HuH-7 (cell line): ENCODE measurements around the gene MXD3.
"Not testable (repeated sequence)": the region's sequence is repeated elsewhere in the genome, so short reads cannot be mapped to it uniquely, and the experiment has no call there.

Experiments used
- DNase-seq: peaks from one replicate; pipeline ENCODE4 v3.0.0; 2011; ENCODE audit warnings: low spot score

Gene MXD3, protein sequence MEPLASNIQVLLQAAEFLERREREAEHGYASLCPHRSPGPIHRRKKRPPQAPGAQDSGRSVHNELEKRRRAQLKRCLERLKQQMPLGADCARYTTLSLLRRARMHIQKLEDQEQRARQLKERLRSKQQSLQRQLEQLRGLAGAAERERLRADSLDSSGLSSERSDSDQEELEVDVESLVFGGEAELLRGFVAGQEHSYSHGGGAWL

DNA sequence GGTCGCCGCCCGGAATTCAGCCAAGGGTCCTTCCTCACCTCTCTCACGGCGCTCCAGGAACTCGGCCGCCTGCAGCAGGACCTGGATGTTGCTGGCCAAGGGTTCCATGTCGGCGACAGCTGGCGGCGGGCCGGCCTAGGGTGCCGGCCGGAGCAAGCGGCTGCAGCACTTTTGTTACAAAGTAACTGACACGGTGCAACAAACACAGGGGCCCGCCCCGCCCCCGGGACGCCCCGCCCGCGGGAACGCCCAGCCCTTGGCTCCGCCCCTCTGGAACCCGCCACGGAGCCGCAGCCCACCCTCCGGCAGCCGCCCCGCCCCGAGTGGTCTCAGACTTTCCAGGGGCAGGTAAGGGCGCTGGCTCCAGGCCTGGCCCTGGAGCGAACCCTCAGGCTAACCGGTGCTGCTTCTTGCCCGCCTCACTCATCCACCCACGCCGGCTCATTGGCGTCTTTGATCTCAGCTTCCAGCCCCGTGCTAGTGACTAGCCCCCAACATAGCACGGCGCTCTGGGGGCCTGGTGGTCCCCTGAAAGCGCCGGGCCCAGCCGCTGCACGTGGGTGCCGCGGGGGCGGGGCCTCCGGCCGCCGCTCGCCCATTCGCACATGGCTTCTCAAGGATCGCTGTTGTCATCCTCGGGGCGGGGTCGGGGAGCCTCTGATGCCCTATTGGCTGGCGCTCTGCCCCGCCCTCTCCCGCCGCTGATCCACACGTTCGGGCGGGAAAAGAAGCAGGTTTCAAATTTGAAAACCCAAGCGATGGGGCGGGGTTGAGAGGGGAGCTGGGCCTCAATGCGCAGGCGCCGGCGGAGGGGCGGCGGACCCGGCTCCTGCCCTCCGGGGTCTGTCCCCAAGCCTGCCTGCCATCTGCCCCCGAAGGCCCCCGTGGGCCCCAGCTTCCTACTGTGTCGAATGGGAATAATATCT lies at the start of gene MXD3:
TSS of gene MXD3 (minus strand) at position 176 of the 926 bp plus-strand sequence. CDS start at position 108, 68 bp downstream.
- peak; percentile 97 for DNase-seq

DNA sequence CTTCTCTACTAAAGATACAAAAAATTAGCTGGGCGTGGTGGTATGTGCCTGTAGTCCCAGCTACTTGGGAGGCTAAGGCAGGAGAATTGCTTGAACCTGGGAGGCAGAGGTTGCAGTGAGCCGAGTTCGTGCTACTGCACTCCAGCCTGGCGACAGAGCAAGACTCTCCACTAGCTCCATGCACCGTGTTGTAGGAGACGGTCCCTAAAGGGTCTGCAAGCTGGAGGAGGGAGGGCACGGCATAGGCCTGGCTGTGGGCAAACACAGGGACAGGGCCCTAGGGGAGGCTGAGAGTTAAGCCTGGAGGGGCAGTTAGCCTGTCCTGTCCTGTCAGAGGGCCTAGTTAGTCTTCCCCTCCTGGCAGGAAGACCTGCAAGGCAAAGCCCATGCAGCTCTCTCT lies 49.0 kb upstream of the MXD3 start:
- not testable (repeated sequence) for DNase-seq

DNA sequence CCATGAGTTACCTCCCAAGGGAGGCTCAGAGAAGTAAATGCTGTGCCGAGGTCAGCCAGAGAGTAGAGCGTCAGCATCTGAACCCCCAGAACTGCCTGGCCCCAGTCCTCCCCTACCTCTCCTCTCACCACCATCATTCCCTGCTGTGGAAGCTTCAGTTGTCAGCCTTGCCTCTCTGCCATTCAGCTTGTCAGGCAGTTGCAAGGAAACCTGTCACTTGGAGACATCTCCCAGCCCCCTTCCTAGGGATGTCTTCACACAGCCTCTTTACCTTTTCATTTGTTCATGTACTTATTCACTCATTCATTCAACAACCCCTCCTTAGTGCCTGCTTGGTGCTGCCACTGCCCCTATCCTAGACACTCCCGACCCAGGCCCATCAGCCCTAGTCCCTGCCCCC lies 48.2 kb upstream of the MXD3 start:
- DNase-seq = no peak

DNA sequence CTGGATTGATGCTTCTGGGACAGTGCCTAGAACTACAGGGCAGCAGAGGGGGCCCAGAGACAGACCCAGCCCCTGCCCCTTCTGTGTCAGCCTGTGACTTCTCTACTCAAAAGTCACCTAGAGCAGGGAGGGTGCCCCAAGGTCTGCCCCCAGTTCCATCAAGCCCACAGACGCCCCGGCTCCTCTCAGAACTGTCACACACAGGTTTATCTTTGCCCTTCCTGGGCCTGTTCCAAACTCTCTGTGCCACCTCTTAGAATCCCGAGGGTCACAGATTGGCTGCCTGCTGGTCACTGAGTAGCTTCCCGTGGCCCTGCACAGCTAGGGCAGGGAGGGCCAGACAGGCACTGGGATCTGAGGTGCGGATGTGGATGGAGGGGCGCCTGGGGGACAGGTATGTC lies 47.8 kb upstream of the MXD3 start:
- no peak for DNase-seq

DNA sequence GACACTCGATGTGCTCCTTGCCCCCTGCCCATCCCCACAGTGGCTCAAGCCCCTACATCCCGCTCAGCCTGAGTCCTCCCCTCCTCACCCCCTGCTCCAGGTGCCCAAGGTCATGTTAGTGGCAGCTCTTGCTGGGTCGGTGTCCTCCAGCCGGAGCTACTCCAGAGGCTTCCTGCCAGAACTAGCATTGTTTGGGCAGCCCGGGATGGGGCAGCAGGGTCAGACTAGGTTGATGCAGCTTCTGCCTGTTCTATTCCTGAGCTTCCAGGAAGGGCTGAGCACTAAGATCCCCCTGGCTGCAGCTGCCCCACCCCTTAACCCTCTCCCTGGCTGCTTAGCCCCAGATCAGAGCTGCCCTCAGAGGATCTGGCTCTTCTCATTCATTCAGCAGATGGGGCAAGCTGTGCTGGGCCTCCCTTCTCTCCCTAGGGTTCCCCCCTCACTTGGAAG lies 46.7 kb upstream of the MXD3 start:
- no peak for DNase-seq

DNA sequence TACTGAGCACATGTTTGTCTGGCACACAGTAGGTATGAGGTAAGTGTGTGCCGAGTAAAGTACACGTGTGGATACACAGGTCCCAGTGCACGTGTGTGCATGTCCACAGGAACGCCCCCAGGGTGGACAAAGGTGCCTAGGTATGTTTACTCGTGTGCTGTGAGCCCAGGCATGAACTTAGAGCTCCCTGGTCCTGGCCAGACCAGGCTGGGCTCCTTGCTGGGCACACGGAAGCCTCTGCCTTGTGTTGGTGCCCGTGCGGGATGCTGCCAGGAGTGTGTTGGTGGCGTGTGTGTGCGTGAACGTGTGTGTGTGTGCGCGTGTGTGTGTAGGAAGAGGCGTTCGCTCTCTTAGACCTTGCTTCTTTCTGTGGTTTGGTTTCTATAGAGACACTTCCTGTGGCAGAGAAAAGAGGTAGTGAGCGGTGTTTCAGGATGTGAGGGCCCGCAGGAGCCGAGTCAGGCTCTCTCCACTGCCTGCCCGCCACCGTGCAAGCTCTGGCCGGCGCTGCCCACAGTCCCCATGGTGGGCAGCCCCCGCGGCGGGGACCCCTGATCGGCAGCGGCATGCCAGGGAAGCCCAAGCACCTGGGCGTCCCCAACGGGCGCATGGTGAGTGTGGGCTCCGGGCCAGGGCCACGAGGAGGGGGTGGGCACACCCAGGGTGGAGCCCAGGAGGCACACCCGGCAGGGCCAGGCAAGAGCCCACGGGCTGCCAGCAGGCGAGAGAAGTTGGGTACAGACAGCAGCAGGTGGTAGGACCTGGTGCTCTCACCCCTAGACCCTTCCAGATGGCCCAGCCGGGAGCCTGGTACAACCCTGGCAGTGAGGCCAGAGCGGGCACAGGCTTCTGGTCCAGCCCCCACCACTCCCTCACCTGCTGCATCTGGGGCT lies 46.0 kb upstream of the MXD3 start, which contains the start of gene RGS14:
TSS of gene RGS14 (plus strand) at position 466 of the 893 bp plus-strand sequence. CDS start at position 567, 101 bp downstream.
- no peak for DNase-seq

DNA sequence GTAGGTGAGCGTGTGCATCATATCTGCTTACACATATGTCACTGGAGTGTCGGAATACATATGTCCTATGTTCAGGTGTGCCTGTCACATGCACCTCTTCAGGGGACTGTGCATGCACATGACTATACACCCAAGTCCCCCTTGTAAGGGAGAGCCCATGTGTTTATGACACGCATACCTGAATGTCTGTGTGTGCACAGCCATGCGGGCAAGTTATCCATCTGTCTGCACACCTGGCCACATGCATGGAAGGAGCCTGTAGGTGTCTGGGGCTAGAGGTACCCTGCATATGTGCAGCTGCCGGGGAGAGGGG lies 45.4 kb upstream of the MXD3 start:
- DNase-seq = no peak

DNA sequence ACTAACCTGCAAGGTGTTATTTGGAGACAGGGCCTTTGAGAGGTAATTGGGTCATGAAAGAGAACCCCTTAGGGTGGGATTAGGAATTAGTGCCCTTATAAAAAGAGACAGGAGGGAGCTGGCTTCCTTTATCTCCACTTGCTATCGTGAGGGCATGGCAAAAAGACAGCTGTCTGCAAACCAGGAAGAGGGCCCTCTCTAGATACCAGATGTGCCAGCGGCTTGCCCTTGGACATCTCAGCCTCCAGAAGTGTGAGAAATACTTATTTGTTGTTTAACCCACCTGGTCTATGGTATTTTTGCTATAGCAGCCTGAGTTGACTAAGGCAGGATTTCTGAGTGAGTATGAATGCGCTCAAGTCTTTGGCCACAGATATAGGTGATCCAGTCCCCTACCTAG lies 45.0 kb upstream of the MXD3 start:
- DNase-seq = no peak

DNA sequence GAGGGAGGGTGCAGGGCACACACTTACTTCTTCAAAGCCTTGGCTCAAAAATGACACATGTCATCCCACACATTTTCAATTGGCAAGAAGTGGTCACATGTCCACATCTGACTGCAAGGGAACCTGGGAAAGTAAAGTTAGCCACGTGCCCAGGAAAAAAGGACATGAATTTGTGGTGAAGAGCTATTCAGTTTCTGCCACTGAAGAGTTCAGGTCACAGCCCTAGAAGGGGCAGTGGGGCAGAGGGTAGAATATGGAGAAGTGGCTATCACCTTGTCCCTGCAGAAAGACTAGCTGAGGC lies 44.1 kb upstream of the MXD3 start:
- DNase-seq = no peak

DNA sequence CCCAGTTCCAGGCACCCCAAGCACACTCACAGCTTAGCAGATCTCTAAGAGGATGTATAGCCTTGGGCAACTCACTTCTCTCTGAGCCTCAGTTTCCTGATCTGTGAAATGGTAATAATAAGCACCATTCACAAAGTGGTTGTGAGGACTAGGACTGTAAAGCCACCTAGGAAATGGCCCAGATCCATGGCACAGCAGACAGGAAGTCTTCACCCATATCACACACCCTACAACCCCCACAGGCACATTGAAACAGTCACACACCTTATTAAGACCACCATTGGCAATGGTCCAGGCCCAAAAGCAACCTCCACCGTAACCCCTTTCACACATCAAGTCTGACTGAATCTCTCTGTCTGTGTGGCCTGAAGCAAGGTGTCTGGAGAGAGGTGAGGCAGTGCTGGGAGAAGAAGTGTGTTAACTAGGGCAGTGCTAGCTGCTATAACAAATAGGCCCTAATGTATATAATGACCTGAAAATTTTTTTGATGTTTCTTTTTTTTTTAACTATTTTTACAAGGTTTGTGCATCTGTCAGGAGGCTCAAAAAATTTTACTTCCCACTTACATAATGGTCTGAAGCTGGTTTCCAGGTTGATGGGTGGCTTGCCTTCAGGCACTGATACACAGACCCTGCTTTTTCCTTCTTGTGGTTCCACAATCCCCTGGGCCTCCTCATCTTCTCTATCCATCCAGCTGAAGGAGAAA lies 43.6 kb upstream of the MXD3 start:
- DNase-seq = no peak

DNA sequence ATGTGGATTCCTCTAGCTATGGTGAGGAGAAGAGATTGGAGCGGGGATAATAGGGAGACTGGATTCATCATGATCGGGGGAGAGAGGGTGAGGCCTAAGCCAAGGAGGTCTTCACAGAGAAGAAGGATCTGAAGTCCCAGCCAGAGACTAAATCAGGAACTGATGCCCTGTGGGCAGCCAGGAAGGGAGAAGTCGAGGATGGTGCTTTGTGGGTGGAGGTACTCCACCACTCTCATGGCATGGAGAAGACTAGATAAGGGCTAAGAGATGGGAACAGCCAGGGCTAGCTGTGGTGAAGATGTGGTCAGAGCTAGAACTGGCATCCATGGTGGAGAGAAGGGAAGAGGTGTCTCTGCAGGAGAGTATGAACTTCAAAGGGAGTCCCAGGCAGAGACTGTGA lies 43.0 kb upstream of the MXD3 start:
- no peak for DNase-seq

DNA sequence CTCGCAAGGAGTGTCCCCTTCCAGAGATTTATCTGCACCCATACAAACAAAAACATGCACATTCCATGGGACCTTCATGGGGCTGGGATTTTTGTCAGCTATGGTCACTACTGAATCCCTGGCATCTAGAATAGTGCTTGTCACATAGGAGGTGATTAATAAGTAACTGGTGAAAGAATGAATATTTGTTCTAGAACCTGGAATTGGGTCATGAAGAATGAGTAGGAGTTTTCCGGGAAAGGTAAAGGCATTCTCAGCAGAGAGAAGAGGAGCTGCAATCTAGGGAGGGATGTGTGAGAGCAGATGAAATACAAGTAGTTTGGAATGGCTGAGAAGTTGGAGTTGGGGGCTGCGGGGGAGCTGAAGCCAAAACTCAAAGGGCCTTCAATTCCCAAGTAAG lies 42.6 kb upstream of the MXD3 start:
- DNase-seq = no peak

DNA sequence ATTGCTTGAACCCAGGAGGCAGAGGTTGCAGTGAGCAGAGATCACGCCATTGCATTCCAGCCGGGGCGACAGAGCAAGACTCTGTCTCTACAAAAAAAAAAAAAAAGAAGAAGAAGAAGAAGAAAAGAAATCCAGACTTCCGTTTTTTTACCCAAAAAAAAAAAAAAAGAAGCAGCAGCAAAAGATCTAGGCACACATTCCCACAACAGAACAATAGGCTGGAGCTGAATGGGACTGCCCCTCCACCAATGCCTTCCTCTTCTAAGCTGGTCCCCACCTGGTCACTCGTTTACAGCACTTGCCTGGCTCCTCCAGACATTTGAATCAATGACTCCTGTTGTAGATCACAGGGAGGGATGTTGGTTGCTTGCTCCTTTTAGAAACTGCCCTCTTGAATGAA lies 41.4 kb upstream of the MXD3 start:
- DNase-seq = no peak

DNA sequence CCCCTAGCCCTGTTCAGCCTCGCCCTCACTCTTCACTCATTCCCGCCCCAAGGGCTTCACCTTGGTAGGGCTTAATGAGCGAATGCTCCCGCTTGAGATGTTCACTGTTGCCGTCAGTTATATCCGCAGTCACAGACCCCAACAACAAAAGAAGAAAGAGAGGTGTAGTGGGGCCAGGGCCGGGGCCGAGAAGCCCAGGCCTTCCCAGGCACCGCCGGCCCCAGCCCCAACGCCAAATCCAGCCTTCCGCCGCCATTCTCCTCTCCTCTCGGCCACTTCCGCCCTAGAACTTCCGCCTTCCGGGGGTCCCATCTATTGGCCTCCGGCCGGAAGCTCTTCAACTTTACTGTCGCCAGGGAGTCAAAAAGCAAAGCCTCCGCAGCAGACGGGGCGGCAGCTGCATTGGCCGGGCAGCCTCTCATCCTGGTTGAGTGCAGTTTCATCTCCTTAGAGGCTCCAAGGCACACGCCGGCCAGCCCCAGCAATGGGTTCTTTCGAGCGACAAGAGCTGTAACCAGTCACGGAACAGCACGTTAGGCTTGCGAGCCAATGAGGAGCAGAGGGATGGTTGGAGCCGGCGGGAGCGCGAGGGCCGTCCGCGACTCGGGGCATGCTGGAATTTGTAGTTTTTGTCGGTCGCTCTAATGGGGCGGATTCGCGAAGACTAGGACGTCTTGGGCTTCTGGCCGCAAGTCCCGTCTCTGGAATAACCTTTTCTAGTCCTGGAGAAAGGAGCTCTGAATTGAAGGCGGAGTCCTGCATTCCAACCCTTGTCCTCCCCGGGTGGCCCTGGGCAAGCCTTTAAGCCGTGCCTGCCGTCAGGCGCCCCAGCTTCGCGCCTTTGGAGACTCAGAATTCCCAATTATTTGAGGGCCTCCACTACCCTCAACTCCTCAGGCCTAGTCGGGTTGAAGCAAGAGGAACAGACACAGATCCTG lies 40.0 kb upstream of the MXD3 start, which contains the start of gene LMAN2:
TSS of gene LMAN2 (minus strand) at position 277 of the 938 bp plus-strand sequence. CDS start at position 256, 21 bp downstream.
- peak; percentile 97 for DNase-seq

DNA sequence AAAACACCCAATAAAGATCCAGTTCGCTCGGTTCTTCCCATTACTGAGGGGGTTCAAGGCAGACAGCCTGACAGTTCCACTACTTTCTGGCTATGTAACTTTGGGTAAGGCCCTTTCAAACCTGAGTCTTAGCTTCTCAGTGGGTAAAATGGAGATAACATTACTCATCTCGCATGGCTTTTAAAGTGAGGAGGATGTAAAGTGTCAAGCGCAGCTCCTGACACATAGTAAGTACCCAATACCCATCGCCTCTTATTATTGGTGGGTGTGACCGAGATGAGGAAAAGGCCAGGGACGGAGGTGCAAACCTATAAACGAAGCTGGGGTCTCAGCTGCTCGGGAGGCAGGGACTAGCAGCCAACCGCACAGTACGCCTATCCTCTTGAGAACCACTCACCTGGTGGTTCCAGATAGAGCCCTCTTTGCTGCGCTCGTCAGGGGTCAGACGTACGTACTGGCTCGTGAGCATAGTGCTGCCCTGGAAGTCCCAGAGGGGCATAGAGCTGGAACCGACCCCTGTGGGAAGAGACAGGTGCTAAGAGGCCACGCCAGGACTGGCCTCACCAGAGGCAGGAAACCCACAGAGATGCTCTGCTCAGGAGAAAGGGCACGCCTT lies 39.2 kb upstream of the MXD3 start:
- DNase-seq = no peak

DNA sequence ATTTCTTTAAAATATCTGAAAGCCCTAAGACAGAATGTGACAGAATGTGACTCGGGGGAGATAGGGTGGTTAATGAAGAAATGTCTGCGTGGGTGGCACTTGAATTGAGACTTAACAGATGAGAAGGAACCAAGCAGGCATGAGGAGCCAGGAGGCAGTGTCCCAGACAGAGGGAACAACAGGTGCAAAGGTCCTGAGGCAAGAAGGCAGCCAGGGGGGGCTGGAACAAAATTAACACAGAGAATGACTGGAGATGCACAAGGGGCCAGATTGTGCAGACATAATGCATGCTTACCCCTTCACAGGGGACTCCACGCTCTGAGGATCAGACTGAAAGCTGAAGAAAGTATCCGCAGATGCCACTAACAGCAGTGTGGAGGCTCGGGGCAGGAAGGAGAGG lies 38.1 kb upstream of the MXD3 start:
- DNase-seq = no peak

DNA sequence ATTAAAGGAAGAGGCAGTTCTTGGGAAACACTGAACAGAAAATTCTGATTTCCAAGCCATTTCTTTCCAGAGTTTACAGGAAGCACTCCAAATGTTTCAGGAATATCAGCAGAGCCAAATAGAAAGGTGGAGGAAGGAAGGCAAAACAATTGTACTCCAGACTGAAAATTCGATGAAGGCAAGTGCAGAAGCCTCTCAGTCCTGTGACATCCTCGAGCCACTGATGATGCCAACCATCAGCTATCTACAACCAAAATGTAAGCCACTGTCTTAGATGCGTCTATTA lies 37.6 kb upstream of the MXD3 start:
- no peak for DNase-seq

DNA sequence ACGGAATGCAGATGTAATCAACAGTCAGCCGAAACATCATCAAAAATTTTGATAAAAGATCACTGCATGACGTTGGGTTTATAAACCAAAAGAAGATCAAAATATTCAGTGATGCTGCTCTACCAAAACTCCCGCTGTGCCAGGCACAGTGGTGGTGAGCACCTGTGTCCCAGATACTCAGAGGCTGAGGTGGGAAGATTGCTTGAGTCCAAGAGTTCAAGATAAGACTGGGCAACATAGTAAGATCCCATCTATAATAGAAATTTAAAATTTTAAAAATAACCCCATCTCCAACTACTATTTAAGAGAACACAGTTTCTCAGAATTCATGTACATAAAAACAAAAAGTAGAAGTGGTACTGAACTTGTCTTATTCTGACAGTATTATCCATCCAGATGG lies 36.0 kb upstream of the MXD3 start:
- DNase-seq = no peak

DNA sequence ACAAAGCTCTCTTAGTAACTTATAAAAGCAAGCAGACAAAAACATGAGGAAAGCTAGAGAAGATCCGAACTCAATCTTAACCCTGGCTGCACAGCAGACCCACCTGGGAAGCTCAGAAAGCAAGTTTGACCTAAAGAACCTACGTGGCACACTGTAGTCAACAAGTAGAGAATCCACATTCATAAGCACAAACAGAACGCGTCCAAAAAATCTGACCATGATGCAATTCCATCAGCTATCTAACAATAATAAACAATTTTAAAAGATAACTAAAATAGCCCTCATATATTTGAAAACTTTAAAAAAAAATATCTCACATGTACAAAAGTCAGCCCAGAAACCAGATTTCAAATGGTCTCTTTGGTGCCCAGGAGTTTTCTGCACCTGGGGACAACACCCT lies 35.1 kb upstream of the MXD3 start:
- DNase-seq = no peak

DNA sequence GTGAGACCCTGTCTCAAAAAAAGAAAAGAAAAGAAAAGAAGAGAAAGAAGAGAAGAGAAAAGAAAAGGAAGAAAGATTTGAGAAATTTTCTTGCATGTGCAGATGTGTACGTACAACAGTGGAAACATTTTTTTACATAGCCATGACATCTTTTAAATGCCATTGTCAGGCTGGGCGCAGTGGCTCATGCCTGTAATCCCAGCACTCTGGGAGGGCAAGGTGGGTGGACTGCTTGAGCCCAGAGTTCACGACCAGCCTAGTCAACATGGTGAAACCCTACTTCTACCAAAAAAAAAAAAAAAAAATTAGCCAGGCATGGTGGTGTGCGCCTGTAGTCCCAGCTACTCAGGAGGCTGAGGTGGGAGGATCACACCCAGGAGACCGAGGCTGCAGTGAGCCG lies 33.2 kb upstream of the MXD3 start:
- DNase-seq = no peak

DNA sequence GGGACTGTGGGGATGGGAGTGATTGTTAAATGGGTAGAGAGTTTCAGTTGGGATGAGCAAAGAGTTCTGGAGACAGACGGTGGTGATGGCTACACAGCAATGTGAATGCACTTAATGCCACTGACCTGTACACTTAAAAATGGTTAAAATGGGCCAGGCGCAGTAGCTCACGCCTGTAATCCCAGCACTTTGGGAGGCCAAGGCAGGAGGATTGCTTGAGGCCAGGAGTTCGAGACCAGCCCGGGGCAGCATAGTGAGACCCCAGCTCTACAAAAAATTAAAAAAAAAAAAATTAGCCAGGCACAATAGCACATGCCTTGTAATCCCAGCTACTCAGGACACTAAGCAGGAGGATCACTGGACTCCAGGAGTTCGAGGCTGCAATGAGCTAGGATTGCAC lies 32.1 kb upstream of the MXD3 start:
- no peak for DNase-seq
